HG02870 (cell line): ENCODE data around the gene NPIPA1.
"Not testable (repeated sequence)": the region's sequence is repeated elsewhere in the genome, so short reads cannot be mapped to it uniquely, and the experiment has no call there.

Source experiments
- ATAC-seq: cut with Tn5 transposase; IDR thresholded peaks from one replicate; pipeline ENCODE4 v1.9.1; 2021; ENCODE audit warnings: mild to moderate bottlenecking, moderate library complexity; ENCODE audit not compliant: unreplicated experiment

NPIPA1 gene

GRCh38 chr16:14975418-14976194 lies 38.4 kb downstream of the NPIPA1 start:
- ATAC-seq = not testable (repeated sequence)

- not testable (repeated sequence) for ATAC-seq
Measured at GRCh38 chr16:14976971-14977736, 39.9 kb downstream of the NPIPA1 start.

- not testable (repeated sequence) for ATAC-seq
Measured at GRCh38 chr16:14978281-14978680, 41.0 kb downstream of the NPIPA1 start.

GRCh38 chr16:14978908-14979307 lies 41.7 kb downstream of the NPIPA1 start:
- ATAC-seq = not testable (repeated sequence)

GRCh38 chr16:14981234-14981633 lies 44.0 kb downstream of the NPIPA1 start:
- not testable (repeated sequence) for ATAC-seq

- ATAC-seq = not testable (repeated sequence)
Measured at GRCh38 chr16:14982521-14982920, 45.3 kb downstream of the NPIPA1 start.

GRCh38 chr16:14988092-14988491 lies 50.8 kb downstream of the NPIPA1 start:
- ATAC-seq = not testable (repeated sequence)

- not testable (repeated sequence) for ATAC-seq
Measured at GRCh38 chr16:14988661-14989191, 51.5 kb downstream of the NPIPA1 start.

GRCh38 chr16:14989291-14990281 lies 52.3 kb downstream of the NPIPA1 start:
- not testable (repeated sequence) for ATAC-seq

- ATAC-seq = not testable (repeated sequence)
Measured at GRCh38 chr16:14993277-14994151, 56.3 kb downstream of the NPIPA1 start.

GRCh38 chr16:14996702-14997101 lies 59.5 kb downstream of the NPIPA1 start:
- not testable (repeated sequence) for ATAC-seq

GRCh38 chr16:14998300-14998699 lies 61.1 kb downstream of the NPIPA1 start:
- ATAC-seq = not testable (repeated sequence)

GRCh38 chr16:14999845-15000244 lies 62.6 kb downstream of the NPIPA1 start:
- not testable (repeated sequence) for ATAC-seq
